ENCODE measurements around the gene KCNA4. TPM values are rescaled to one million over a fixed set of nuclear protein-coding genes. Genes with fewer than 3 reads are reported as not detected.

The KCNA4 gene
- total RNA-seq (10 to 100 TPM in 3 of 10 donors, 1 to 10 TPM in 7; 1.3 to 12.8 (median 7.4) TPM), polyA plus RNA-seq (1 to 10 TPM; 1.2 to 1.8 TPM)
- long read RNA-seq, donor 1, full-length matches to known transcripts, result 1 of 1 reads
- long read RNA-seq, donor 1, partial matches to known transcripts, result 0 of 1 reads
- long read RNA-seq, donor 1, other reads (novel, unspliced or antisense), result 0 of 1 reads
- long read RNA-seq, donor 2, full-length matches to known transcripts, result 24 of 27 reads
- long read RNA-seq, donor 2, partial matches to known transcripts, result 0 of 27 reads
- long read RNA-seq, donor 2, other reads (novel, unspliced or antisense), result 3 of 27 reads
- long read RNA-seq, donor 3, full-length matches to known transcripts, result 1 of 1 reads
- long read RNA-seq, donor 3, partial matches to known transcripts, result 0 of 1 reads
- long read RNA-seq, donor 3, other reads (novel, unspliced or antisense), result 0 of 1 reads

DNA sequence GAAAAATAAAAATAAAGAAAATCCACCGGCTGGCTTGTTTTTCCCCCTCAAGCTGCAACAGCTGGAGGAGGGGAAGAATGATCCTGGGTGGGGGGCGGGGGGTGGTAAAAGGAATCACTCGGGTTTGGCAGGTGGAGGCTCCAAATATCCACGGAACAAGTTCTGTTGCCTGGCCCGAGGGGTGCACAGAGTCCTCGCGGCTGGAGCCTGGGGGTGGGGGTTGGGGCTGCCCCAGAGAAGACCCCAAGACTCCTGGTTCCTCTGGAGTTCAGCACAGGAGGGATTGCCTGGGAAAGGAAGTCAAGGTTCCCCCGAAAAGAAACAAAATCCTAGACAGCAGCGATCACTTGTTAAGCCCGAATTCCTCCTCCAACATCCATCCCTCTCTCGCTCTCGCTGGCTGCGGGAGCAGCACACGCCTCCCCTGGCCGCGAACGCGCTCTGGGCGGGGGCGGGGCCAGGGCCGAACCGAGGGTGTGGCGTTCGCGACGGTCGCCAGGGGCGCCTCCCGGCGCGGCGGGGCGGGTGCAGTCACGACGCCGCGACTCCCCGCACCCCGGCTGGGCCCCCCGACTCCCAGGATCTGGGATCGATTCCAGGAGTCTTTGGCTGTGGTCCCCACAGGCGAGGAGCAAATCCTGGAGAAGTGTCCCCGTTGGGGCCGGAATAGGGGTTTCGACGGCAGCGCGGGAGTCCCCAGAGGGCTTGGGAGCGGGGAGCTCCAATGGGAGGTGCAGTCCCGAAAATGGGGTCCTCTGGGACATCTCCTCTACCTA, at the start of gene KCNA4:
TSS of gene KCNA4 (minus strand) at position 443 of the 776 bp plus-strand sequence. CDS start 4,352 bp downstream, outside the sequence.
- peak in 8 of 9 donors; percentile 17 to 53 (median 40) for TF ChIP-seq CTCF (IDR thresholded peaks at IDR 0.05)
- DNase-seq, result peak; percentile 13 to 51
- H3K27me3 ChIP-seq, result peaks cover 0 to 56% (median 22%) of the 10 kb centered on the region in 7 donors
- ATAC-seq, result peak; percentile 84 to 96 (median 93)
- WGBS, 2 donors, result 1 to 2% methylated on average over 50 of the region's 50 CpGs
- peak within 1 kb of the TSS in 5 of 10 donors; percentile 39 to 61 (median 43) for H3K27ac ChIP-seq
- peaks cover 0 to 6% (median 0%) of the 10 kb centered on the region in 9 donors for H3K4me1 ChIP-seq
- intact Hi-C loops (cut with DNase I), result loop anchor here in 1 of 10 donors (10.0 kb wide), 1 partner anchor 172 kb away; no protein-coding TSS in a partner anchor
- peak within 1 kb of the TSS; percentile 35 to 61 (median 50) for H3K4me3 ChIP-seq
- no peaks in the 10 kb centered on the region for H3K9me3 ChIP-seq
- H3K36me3 ChIP-seq, result peaks cover 0 to 5% (median 0%) of the 10 kb centered on the region in 9 donors

- no peaks in the 10 kb centered on the region for H3K36me3 ChIP-seq
- H3K4me1 ChIP-seq, result no peaks in the 10 kb centered on the region
- WGBS, 2 donors, result 57 to 66% methylated on average over 4 of the region's 4 CpGs
- H3K27ac ChIP-seq, result no peak overlapping the region
- no peaks in the 10 kb centered on the region for H3K27me3 ChIP-seq
- intact Hi-C loops (cut with DNase I), result no loop called here
- no peak overlapping the region for H3K4me3 ChIP-seq
- DNase-seq (no peak), ATAC-seq (no peak)
- peaks cover 0 to 60% (median 6%) of the 10 kb centered on the region in 11 donors for H3K9me3 ChIP-seq
- TF ChIP-seq CTCF (IDR thresholded peaks at IDR 0.05), result no peak
These were observed 45.3 kb upstream of the KCNA4 start for GRCh38 chr11:30062103-30062502.

GRCh38 chr11:30059172-30059815, 42.5 kb upstream of the KCNA4 start:
- no peaks in the 10 kb centered on the region for H3K4me1 ChIP-seq

More at GRCh38 chr11:30059172-30059815, 42.5 kb upstream of the KCNA4 start:
- Histone ChIP-seq H3K27me3 (no peaks in the 10 kb centered on the region), H3K36me3 (no peaks in the 10 kb centered on the region), H3K4me3 (no peak overlapping the region), H3K27ac (no peak overlapping the region), H3K9me3 (peaks cover 0 to 47% (median 6%) of the 10 kb centered on the region in 11 donors)
- intact Hi-C loops (cut with DNase I), result no loop called here
- no peak for DNase-seq
- 85 to 92% methylated on average over 2 of the region's 2 CpGs for WGBS, 2 donors
- TF ChIP-seq CTCF (IDR thresholded peaks at IDR 0.05), result no peak
- ATAC-seq, result no peak
